ENCODE data around the gene ARHGEF4.

ARHGEF4 gene

GRCh38 chr2:130845505-130846085, 8.9 kb downstream of the ARHGEF4 start:
- Histone ChIP-seq H3K9ac (ENCODE audit: low read length) (no peak overlapping the region), H2AFZ (ENCODE audit: low read length) (no peak overlapping the region), H3K27ac (ENCODE audit: low read length) (no peak overlapping the region), H3K36me3 (replicated peaks; ENCODE audit: insufficient read depth, low read length) (no peaks in the 10 kb centered on the region), H3F3A (ENCODE audit: insufficient read depth, low read length) (no peaks in the 10 kb centered on the region), H4K20me1 (ENCODE audit: insufficient read depth, low read length) (no peaks in the 10 kb centered on the region), H3K79me2 (ENCODE audit: low read length) (no peaks in the 10 kb centered on the region), H3K27me3 (replicated peaks; ENCODE audit: insufficient read depth, low read length) (no peaks in the 10 kb centered on the region), H3K9me3 (replicated peaks; ENCODE audit: insufficient read depth, low read length) (no peaks in the 10 kb centered on the region), H3K4me3 (ENCODE audit: low read length) (no peak overlapping the region), H3K9me2 (replicated peaks; ENCODE audit: insufficient read depth, low read length) (no peaks in the 10 kb centered on the region), H3K4me2 (ENCODE audit: low read depth, low read length) (no peak overlapping the region), H3K4me1 (ENCODE audit: low read length) (no peaks in the 10 kb centered on the region)
- TF ChIP-seq EZH2phosphoT487 (IDR thresholded peaks at IDR 0.05; ENCODE audit: low read length) (no peak), CTCF (IDR thresholded peaks at IDR 0.05; ENCODE audit: low read length) (no peak), EZH2 (optimal IDR thresholded peaks at IDR 0.05; ENCODE audit: low read depth, low read length) (no peak)
- no peak for DNase-seq

- no peak overlapping the region for H3K9ac ChIP-seq (ENCODE audit: low read length)
Measured at GRCh38 chr2:130846233-130846632, 9.5 kb downstream of the ARHGEF4 start.

GRCh38 chr2:130846686-130847375, 10.1 kb downstream of the ARHGEF4 start:
- Histone ChIP-seq H3K27ac (ENCODE audit: low read length) (no peak overlapping the region), H2AFZ (ENCODE audit: low read length) (no peak overlapping the region), H4K20me1 (ENCODE audit: insufficient read depth, low read length) (no peaks in the 10 kb centered on the region), H3K27me3 (replicated peaks; ENCODE audit: insufficient read depth, low read length) (no peaks in the 10 kb centered on the region), H3K4me2 (ENCODE audit: low read depth, low read length) (no peak overlapping the region), H3K79me2 (ENCODE audit: low read length) (no peaks in the 10 kb centered on the region), H3K9me2 (replicated peaks; ENCODE audit: insufficient read depth, low read length) (no peaks in the 10 kb centered on the region), H3K9me3 (replicated peaks; ENCODE audit: insufficient read depth, low read length) (no peaks in the 10 kb centered on the region), H3F3A (ENCODE audit: insufficient read depth, low read length) (no peaks in the 10 kb centered on the region), H3K36me3 (replicated peaks; ENCODE audit: insufficient read depth, low read length) (no peaks in the 10 kb centered on the region), H3K9ac (ENCODE audit: low read length) (no peak overlapping the region), H3K4me3 (ENCODE audit: low read length) (no peak overlapping the region), H3K4me1 (ENCODE audit: low read length) (no peaks in the 10 kb centered on the region)
- DNase-seq = no peak
- TF ChIP-seq EZH2phosphoT487 (IDR thresholded peaks at IDR 0.05; ENCODE audit: low read length) (no peak), CTCF (IDR thresholded peaks at IDR 0.05; ENCODE audit: low read length) (no peak), EZH2 (optimal IDR thresholded peaks at IDR 0.05; ENCODE audit: low read depth, low read length) (no peak)

More at GRCh38 chr2:130846233-130846632, 9.5 kb downstream of the ARHGEF4 start:
- Histone ChIP-seq H3K9me3 (replicated peaks; ENCODE audit: insufficient read depth, low read length) (no peaks in the 10 kb centered on the region), H3K27ac (ENCODE audit: low read length) (no peak overlapping the region), H3K4me1 (ENCODE audit: low read length) (no peaks in the 10 kb centered on the region), H3F3A (ENCODE audit: insufficient read depth, low read length) (no peaks in the 10 kb centered on the region), H3K36me3 (replicated peaks; ENCODE audit: insufficient read depth, low read length) (no peaks in the 10 kb centered on the region), H3K4me3 (ENCODE audit: low read length) (no peak overlapping the region), H2AFZ (ENCODE audit: low read length) (no peak overlapping the region), H3K9me2 (replicated peaks; ENCODE audit: insufficient read depth, low read length) (no peaks in the 10 kb centered on the region), H3K4me2 (ENCODE audit: low read depth, low read length) (no peak overlapping the region), H3K79me2 (ENCODE audit: low read length) (no peaks in the 10 kb centered on the region), H3K27me3 (replicated peaks; ENCODE audit: insufficient read depth, low read length) (no peaks in the 10 kb centered on the region), H4K20me1 (ENCODE audit: insufficient read depth, low read length) (no peaks in the 10 kb centered on the region)
- DNase-seq = no peak
- no peak for TF ChIP-seq CTCF (IDR thresholded peaks at IDR 0.05; ENCODE audit: low read length)
